UCSD-AML1 (cell line): ENCODE results near the gene POLR2E.

ENCODE experiments used
- DNase-seq: peaks from one replicate; lab custom pipeline; 2025; ENCODE audit not compliant: unreplicated experiment; lab: John Stamatoyannopoulos, UW

Gene POLR2E

GRCh38 chr19:1066748-1067340, 28.3 kb downstream of the POLR2E start, which contains the start of gene ARHGAP45:
ARHGAP45 (plus strand) TSS chr19:1067167; CDS start chr19:1067406, 239 bp downstream.
- DNase-seq = peak; percentile 82

DNA sequence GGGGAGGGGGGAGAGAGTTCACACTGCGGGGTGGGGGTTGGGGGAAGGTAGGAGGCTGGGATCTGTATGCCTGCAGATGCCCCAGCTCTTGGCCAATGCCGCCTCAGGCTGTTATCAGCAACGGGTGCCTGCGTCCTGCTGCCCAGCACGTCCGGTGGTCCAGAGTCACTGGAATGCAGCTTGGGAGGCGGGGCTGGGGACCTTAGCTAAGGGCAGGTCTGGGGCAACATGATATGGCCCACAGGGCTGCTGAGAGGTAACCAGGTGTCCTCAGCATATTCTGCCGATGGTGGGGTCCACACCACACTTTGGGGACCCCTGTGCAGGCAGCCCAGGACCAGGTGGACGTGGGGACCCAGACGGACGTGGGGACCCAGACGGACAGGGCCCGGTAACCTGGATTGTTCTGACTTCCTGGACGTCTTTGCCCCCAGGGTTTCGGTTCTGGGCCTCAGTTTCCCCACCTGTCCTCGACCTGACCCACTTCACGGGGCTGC, 28.9 kb downstream of the POLR2E start:
- DNase-seq = peak; percentile 29

GRCh38 chr19:1065606-1066109, 29.5 kb downstream of the POLR2E start:
- no peak for DNase-seq

GRCh38 chr19:1064661-1065605, 30.2 kb downstream of the POLR2E start:
- peak; percentile 67 for DNase-seq

DNA sequence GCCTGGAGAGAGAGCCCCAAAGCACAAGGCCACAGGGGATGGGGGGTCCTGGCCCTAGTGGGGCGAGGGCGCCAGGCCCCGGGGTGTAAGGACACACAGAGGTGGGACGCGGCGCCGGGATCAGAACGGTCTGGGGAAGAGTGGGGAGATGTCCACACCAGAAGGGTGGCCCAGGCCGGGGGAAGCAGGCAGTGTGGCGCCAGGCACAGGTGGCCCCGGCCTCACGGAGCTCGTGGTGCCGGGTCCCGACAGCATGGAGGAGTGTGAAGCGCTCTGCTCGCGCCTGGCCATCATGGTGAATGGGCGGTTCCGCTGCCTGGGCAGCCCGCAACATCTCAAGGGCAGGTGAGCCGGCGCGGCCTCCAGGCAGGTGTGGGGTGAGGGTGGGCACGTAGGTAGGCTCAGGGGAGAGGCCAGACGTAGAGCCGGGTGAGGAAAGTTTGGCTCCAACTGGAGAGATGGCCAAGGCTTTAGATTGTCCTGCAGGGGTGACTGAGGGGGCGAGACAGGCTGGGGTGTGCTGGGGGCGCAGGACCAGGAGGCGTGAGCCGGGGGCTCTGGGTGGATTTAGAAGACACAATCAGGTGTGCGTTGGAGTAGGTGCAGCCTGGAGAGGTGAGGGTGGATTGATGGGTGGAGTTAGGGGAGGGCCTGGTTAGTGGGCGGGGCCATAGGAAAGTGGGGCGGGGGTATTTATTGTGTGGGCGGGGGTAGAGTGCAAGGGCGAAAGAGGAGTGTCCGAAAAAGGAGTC, 31.1 kb downstream of the POLR2E start:
- DNase-seq = no peak

DNA sequence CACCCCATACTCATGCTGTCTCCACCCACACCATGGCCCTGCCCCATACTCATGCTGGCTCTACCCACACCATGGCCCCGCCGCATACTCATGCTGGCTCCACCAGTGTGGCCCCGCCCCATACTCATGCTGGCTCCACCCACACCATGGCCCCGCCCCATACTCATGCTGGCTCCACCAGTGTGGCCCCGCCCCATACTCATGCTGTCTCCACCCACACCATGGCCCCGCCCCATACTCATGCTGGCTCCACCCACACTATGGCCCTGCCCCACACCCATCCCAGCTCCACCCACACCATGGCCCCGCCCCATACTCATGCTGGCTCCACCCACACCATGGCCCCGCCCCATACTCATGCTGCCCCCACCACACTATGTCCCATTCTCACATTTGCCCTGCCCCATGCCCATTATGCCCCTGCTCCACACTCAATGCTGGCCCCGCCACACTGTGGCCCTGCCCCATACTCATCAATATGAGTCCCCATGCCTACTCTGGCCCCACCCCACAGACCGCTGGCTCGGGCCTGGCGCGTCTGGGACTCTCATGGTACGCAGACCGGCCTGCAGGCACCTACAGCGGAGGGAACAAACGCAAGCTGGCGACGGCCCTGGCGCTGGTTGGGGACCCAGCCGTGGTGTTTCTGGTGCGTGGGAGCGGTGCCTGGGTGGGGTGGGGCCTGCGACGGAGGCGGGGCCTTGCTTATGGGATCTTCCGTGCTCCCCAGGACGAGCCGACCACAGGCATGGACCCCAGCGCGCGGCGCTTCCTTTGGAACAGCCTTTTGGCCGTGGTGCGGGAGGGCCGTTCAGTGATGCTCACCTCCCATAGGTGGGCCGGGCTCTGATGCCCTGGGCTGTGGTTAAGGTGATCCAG, 31.9 kb downstream of the POLR2E start:
- DNase-seq = no peak

GRCh38 chr19:1062387-1063029, 32.7 kb downstream of the POLR2E start:
- no peak for DNase-seq

- DNase-seq = no peak
These were observed 33.2 kb downstream of the POLR2E start for GRCh38 chr19:1061987-1062386.

DNA sequence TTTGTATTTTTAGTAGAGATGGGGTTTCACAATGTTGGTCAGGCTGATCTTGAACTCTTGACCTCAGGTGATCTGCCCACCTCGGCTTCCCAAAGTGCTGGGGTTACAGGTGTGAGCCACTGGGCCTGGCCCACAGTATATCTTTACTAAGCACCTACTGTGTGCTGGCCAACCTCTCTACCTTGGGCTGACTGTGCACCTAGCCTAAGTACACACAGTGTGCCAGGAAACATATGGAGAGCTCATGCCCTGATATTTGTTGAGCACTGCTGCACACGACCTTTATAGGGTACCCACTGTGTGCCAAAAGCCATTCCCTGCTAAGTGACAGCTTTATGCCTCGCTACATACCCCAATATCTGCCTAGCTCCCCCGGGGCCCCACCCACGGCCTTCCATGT, 34.5 kb downstream of the POLR2E start:
- DNase-seq = no peak

DNA sequence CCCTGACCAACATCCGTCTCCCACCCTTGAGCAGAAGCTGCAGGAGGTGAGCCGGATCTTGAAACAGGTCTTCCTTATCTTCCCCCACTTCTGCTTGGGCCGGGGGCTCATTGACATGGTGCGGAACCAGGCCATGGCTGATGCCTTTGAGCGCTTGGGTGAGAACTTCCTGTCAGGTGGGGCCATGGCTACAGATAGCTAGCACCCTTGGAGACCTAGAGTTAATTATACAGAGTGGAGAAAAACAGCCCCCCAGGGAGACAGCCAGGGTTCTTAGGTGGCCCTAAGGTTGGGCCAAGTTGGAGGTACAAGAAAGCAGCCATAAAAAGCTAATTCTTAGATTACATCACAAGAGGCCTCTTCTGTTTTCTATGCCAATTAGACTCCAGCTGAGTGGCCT, 37.1 kb downstream of the POLR2E start:
- DNase-seq = no peak

- DNase-seq = peak; percentile 39
These were observed 37.9 kb downstream of the POLR2E start for GRCh38 chr19:1057176-1057855.

DNA sequence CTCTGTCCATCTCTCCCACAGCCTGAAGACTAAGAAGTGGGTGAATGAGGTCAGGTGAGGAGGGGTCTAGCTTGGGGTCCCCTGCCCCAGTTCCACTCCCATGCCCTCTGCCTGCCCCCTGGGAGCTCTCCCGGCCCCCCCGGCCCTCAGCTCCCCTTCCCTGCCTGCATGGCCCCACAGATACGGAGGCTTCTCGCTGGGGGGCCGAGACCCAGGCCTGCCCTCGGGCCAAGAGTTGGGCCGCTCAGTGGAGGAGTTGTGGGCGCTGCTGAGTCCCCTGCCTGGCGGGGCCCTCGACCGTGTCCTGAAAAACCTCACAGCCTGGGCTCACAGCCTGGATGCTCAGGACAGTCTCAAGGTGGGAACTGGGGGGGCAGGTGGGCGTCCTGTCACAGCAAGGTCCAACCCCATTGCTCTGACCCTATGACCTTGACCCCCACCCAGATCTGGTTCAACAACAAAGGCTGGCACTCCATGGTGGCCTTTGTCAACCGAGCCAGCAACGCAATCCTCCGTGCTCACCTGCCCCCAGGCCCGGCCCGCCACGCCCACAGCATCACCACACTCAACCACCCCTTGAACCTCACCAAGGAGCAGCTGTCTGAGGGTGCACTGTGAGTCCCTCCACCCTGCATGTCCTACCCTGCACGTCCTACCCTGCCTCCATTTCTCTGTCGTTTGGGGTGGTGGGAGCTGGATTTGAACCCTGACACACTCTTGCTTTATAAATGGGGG, 39.1 kb downstream of the POLR2E start:
- DNase-seq = no peak

GRCh38 chr19:1055028-1055425, 40.1 kb downstream of the POLR2E start:
- DNase-seq = no peak

DNA sequence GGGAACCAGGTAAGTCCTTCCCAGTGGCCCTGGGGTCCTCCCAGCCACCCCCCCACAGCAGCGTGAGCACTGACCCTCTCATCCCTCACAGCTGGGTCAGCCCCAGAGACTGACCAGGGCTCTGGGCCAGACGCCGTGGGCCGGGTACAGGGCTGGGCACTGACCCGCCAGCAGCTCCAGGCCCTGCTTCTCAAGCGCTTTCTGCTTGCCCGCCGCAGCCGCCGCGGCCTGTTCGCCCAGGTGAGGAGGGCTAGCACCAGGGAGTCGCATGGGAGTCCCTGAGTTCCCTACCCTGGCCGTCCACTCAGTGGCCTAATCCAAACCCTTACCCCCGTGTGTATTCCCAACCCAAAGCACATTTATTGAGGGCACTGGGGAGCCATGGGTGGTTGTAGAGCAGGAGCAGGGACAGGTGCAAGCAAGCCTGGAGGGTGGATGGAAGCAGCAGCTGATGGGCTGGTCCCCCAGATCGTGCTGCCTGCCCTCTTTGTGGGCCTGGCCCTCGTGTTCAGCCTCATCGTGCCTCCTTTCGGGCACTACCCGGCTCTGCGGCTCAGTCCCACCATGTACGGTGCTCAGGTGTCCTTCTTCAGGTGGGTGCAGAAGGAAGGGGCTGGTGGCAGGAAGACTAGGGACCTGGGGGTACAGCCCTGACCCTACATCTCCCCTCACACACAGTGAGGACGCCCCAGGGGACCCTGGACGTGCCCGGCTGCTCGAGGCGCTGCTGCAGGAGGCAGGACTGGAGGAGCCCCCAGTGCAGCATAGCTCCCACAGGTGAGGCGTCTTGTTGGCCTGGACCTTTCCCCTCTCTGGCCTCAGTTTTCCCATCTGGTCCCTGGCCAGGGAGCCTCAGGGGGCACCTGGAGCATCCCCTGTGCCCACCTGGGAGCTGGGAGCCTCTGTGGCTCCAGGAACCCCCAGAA, 40.8 kb downstream of the POLR2E start:
- no peak for DNase-seq

GRCh38 chr19:1053176-1054101, 41.7 kb downstream of the POLR2E start:
- DNase-seq = no peak

DNA sequence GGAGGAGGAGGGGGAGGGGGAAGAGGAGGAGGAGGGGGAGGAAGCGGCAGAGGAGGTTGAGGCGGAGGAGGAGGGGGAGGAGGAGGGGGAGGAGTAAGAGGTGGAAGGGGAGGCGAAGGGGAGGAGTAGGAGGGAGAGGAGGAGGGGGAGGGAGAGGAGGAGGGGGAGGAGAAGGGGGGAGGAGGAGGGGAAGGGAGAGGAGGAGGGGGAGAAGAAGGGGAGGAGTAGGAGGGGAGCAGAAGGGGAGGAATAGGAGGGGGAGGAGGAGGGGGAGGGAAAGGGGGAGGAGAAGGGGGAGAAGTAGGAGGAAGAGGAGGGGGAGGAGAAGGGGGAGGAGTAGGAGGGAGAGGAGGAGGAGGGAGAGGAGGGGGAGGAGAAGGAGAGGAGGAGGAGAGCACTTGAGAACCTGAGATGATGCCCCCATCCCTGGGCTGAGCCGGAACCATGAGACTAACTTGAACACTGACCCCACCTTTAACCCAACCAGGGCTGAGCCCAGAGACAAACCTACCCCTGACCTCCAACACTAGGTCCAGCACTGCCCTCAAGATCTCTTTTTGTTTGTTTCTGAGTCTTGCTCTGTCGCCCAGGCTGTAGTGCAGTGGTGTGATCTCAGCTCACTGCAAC, 42.7 kb downstream of the POLR2E start:
- DNase-seq = no peak
